ENCODE data around the gene VSIR. TPM values are rescaled to one million over a fixed set of nuclear protein-coding genes. Genes with fewer than 3 reads are reported as not detected.
A peak's percentile ranks its signal among the peaks of the same experiment; 100 is the strongest.

Gene VSIR
- total and polyA plus RNA-seq, 9 of the 15 experiments (the other 6 are each of a cell fraction or from before 2014, with no cell fraction given): 0.14 to 20.5 (median 9.3) TPM

GRCh38 chr10:71816936-71817618 is 43.8 kb upstream of the VSIR start:
- Histone ChIP-seq H3K4me1 (replicated peaks in 1 of 2; ENCODE audit: control insufficient read depth in 2 of 2, insufficient read depth in 2 of 2, low read length in 2 of 2) (peaks cover 0 to 26% of the 10 kb centered on the region in 2 experiments; a peak in 3 of 5 replicates), H3K9ac (ENCODE audit: insufficient read depth in 1 of 2, low read depth in 2 of 2, low read length in 2 of 2) (0 out of 4 replicates have a peak overlapping the region, but pooled peaks of 1 of the 2 experiments have one; percentile 30), H3K9me3 (replicated peaks; ENCODE audit: control insufficient read depth, insufficient read depth, low read depth, low read length) (no peaks in the 10 kb centered on the region), H3K4me2 (ENCODE audit: insufficient read depth, low read length) (no peak overlapping the region), H4K20me1 (replicated peaks; ENCODE audit: control insufficient read depth, insufficient read depth, low read length) (peaks cover 6% of the 10 kb centered on the region; the same call in 1 of the 2 replicates), H3K27me3 (ENCODE audit: control insufficient read depth in 2 of 2, insufficient read depth in 2 of 2, low read length in 2 of 2) (no peaks in the 10 kb centered on the region), H3K9me1 (ENCODE audit: control insufficient read depth, insufficient read depth, low read length) (no peaks in the 10 kb centered on the region), H3K79me2 (ENCODE audit: control insufficient read depth, insufficient read depth, low read length) (no peaks in the 10 kb centered on the region), H3K27ac (ENCODE audit: extremely low read depth, low read depth, low read length) (no peak overlapping the region), H2AFZ (ENCODE audit: low read depth, low read length) (no peak overlapping the region), H3K4me3 (no peak overlapping the region), H3K36me3 (ENCODE audit: control insufficient read depth, insufficient read depth, low read length) (peaks cover 78% of the 10 kb centered on the region)
- TF ChIP-seq TFAM (CRISPR knock-in tag; conservative IDR thresholded peaks at IDR 0.05): no peak
- TF ChIP-seq HDAC2 (IDR thresholded peaks at IDR 0.05): no peak
- TF ChIP-seq MAX (CRISPR knock-in tag; IDR thresholded peaks at IDR 0.05): 0 out of 2 replicates have a peak, but pooled peaks have one; percentile 16
- no peak for TF ChIP-seq ZNF79 (CRISPR knock-in tag; IDR thresholded peaks at IDR 0.05; ENCODE audit: low read depth)
- in situ Hi-C loops (cut with MboI) (loop anchor here (10.0 kb wide), 1 partner anchor 432 kb away; no protein-coding TSS in a partner anchor), intact Hi-C loops (cut with micrococcal nuclease) (no loop called here)
- WGBS (ENCODE audit: insufficient coverage, low coverage, missing lambda C conversion rate): 87% methylated on average over 8 of the region's 8 CpGs
- FAIRE-seq: no peak
- no peak for DNase-seq (ENCODE audit: extremely low read depth in 1 of 4, low spot score in 3 of 4)
- ChIA-PET POLR2A (interaction anchor here (0.7 to 5.0 kb wide), 3 partner anchors 9 to 25 kb away, joined by 3 to 31 read pairs (median 4); no protein-coding TSS in a partner anchor), CTCF (ENCODE audit: low intra/inter-chr PET ratio) (no interaction called here)
- BruUV-seq (replicated peaks): TSS peak; percentile 62
- ATAC-seq: no peak
